Uterus (tissue), 2 donors: ENCODE results near the gene RPF1.

Experiments used
- POLR2A ChIP-seq, 2 donors: fragments of 450-650 bp; IDR thresholded peaks; one replicate each; pipeline ENCODE4 v1.6.1; 2016; ENCODE audit warnings: antibody characterized with exemption in 2 of 2, mild to moderate bottlenecking in 1 of 2, moderate library complexity in 1 of 2
- TF ChIP-seq, protein P1 (sequence below), 4 experiments: fragments of 200-600 bp in 2 of 4; fragments of 450-650 bp in 2 of 4; sonication (generic) in 2 of 4; IDR thresholded peaks; one replicate each; pipeline ENCODE4 v1.5.1; 2016 to 2019; ENCODE audit warnings: antibody characterized with exemption in 4 of 4, mild to moderate bottlenecking in 2 of 4, moderate library complexity in 1 of 4

DNA sequence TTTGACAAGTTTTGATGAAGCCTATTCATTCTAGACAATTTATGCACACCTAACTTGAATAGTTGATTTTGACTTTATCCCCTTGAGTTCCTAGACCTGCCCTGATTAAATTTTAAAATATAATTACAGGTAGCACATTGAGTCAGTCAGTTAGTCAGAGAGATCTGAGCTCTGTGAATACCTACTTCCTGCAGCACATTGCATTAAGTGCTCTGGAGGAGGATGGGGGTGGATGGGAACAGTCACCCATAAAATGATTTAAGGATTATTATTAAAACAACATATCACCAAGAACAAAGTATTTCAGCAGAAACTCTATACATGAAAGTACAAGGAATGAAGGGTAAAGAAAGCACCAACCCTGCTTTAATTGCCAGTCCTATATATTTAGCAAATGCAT is 11.8 kb upstream of the RPF1 start:
- TF ChIP-seq, protein P1, sequence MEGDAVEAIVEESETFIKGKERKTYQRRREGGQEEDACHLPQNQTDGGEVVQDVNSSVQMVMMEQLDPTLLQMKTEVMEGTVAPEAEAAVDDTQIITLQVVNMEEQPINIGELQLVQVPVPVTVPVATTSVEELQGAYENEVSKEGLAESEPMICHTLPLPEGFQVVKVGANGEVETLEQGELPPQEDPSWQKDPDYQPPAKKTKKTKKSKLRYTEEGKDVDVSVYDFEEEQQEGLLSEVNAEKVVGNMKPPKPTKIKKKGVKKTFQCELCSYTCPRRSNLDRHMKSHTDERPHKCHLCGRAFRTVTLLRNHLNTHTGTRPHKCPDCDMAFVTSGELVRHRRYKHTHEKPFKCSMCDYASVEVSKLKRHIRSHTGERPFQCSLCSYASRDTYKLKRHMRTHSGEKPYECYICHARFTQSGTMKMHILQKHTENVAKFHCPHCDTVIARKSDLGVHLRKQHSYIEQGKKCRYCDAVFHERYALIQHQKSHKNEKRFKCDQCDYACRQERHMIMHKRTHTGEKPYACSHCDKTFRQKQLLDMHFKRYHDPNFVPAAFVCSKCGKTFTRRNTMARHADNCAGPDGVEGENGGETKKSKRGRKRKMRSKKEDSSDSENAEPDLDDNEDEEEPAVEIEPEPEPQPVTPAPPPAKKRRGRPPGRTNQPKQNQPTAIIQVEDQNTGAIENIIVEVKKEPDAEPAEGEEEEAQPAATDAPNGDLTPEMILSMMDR (IDR thresholded peaks at IDR 0.05) = no peak
- TF ChIP-seq POLR2A (IDR thresholded peaks at IDR 0.05) = no peak
